K562 (cell line): ENCODE results near the gene SLC35G1. TPM values are rescaled to one million over a fixed set of nuclear protein-coding genes. Genes with fewer than 3 reads are reported as not detected.

Source experiments
- ATAC-seq: fragments of 200-7000 bp; cut with Tn5 transposase; 3 replicates; pipeline ENCODE4 v1.9.1; 2020; ENCODE audit warnings: moderate library complexity
- BruUV-seq: library from RNA; stranded (reverse); fragments of 400-500 nt; replicated peaks from 2 replicates; lab custom pipeline; 2021; lab: Mats Ljungman, UMichigan
- CTCF ChIA-PET: fragments of 300-600 bp; formaldehyde crosslinking; extraction: SDS; loops from one replicate; lab custom pipeline; 2021; ENCODE audit warnings: low intra/inter-chr PET ratio; lab: Yijun Ruan, JAX
- POLR2A ChIA-PET: fragments of 300-600, 350-650 bp; sonication (Branson Sonifier 250); formaldehyde crosslinking; extraction: SDS; loops from one replicate; lab custom pipeline; 2021; ENCODE audit warnings: antibody characterized with exemption, inconsistent platforms; lab: Yijun Ruan, JAX
- DNase-seq, 4 experiments: peaks; one replicate each; pipeline versions ENCODE4 v3.0.0 to v3.0.0-alpha.2; 2011 to 2018; ENCODE audit warnings: low spot score in 3 of 4, mixed read lengths in 3 of 4; ENCODE audit errors: extremely low read depth in 1 of 4
- FAIRE-seq: peaks from 2 replicates; lab custom pipeline; 2011; peaks lifted over from hg19 to GRCh38; lab: Jason Lieb, UNC
- H2AFZ ChIP-seq: 2 replicates; pipeline ENCODE4 v1.6.0; 2011; ENCODE audit warnings: low read depth, low read length, control low read depth, inconsistent platforms
- H3K27ac ChIP-seq: fragments of 200-600 bp; 3 replicates; pipeline ENCODE4 v1.8.0; 2011; ENCODE audit warnings: low read depth, mild to moderate bottlenecking, control low read depth, inconsistent platforms, low read length, moderate library complexity, mixed read lengths; ENCODE audit errors: extremely low read depth
- H3K27me3 ChIP-seq, 2 experiments: fragments of 300-600 bp in 1 of 2; 2 replicates in 1 of 2; 3 replicates in 1 of 2; pipeline versions ENCODE4 v1.6.0 to v1.8.0; 2011; ENCODE audit warnings: inconsistent platforms in 2 of 2, low read length in 2 of 2, mild to moderate bottlenecking in 1 of 2, mixed read lengths in 1 of 2, moderate library complexity in 1 of 2; ENCODE audit not compliant: control insufficient read depth in 2 of 2, insufficient read depth in 2 of 2
- H3K36me3 ChIP-seq: fragments of 300-600 bp; 3 replicates; pipeline ENCODE4 v1.8.0; 2011; ENCODE audit warnings: mild to moderate bottlenecking, low read length, inconsistent platforms; ENCODE audit not compliant: control insufficient read depth, insufficient read depth
- H3K4me1 ChIP-seq, 2 experiments: fragments of 200-600 bp in 1 of 2; replicated peaks in 1 of 2; 2 replicates in 1 of 2; 3 replicates in 1 of 2; pipeline versions ENCODE4 v1.5.1 to v1.8.0; 2011; ENCODE audit warnings: inconsistent platforms in 2 of 2, low read length in 2 of 2, mild to moderate bottlenecking in 1 of 2, mixed read lengths in 1 of 2, moderate library complexity in 1 of 2; ENCODE audit not compliant: control insufficient read depth in 2 of 2, insufficient read depth in 2 of 2
- H3K4me2 ChIP-seq: 2 replicates; pipeline ENCODE4 v1.6.1; 2011; ENCODE audit warnings: low read length, control low read depth, inconsistent platforms, mixed read lengths; ENCODE audit not compliant: insufficient read depth
- H3K4me3 ChIP-seq: fragments of 200-600 bp; sonication (generic), shearing (Covaris generic); 2 replicates; pipeline ENCODE4 v1.5.1; 2016; ENCODE audit warnings: control low read depth, inconsistent platforms
- H3K79me2 ChIP-seq: fragments of 200-600 bp; 3 replicates; pipeline ENCODE4 v1.8.0; 2011; ENCODE audit warnings: low read length, inconsistent platforms; ENCODE audit not compliant: control insufficient read depth, insufficient read depth
- H3K9ac ChIP-seq, 2 experiments: 2 replicates each; pipeline versions ENCODE4 v1.6.0 to v1.6.1; 2011; ENCODE audit warnings: low read depth in 2 of 2, low read length in 2 of 2, control low read depth in 1 of 2, inconsistent platforms in 1 of 2, mild to moderate bottlenecking in 1 of 2, mixed read lengths in 1 of 2; ENCODE audit not compliant: insufficient read depth in 1 of 2
- H3K9me1 ChIP-seq: one replicate; pipeline ENCODE4 v1.6.0; 2011; ENCODE audit warnings: inconsistent platforms, mild to moderate bottlenecking, low read length, moderate library complexity; ENCODE audit not compliant: control insufficient read depth, insufficient read depth
- H3K9me3 ChIP-seq: replicated peaks from 2 replicates; pipeline ENCODE4 v1.5.1; 2011; ENCODE audit warnings: low read depth, low read length, inconsistent platforms; ENCODE audit not compliant: control insufficient read depth, insufficient read depth
- H4K20me1 ChIP-seq: replicated peaks from 2 replicates; pipeline ENCODE4 v1.6.1; 2011; ENCODE audit warnings: low read length, inconsistent platforms, mixed read lengths; ENCODE audit not compliant: control insufficient read depth, insufficient read depth
- E2F6 ChIP-seq, 2 experiments: IDR thresholded peaks; 2 replicates each; pipeline ENCODE4 v1.6.1; 2011; ENCODE audit warnings: borderline replicate concordance in 1 of 2, control low read depth in 1 of 2, low read depth in 1 of 2, low read length in 1 of 2, mild to moderate bottlenecking in 1 of 2, mixed read lengths in 1 of 2, moderate library complexity in 1 of 2; ENCODE audit not compliant: insufficient read depth in 1 of 2, insufficient read length in 1 of 2, poor library complexity in 1 of 2, severe bottlenecking in 1 of 2; ENCODE audit errors: extremely low read depth in 1 of 2
- STAT5A ChIP-seq: IDR thresholded peaks from 2 replicates; pipeline ENCODE4 v1.6.1; 2012; ENCODE audit warnings: low read length, inconsistent platforms, borderline replicate concordance
- TARDBP ChIP-seq: fragments of 450-650 bp; IDR thresholded peaks from 2 replicates; pipeline ENCODE4 v1.6.1; 2016
- ZNF592 ChIP-seq: fragments of 450-650 bp; IDR thresholded peaks from 2 replicates; pipeline ENCODE4 v1.6.1; 2017; ENCODE audit warnings: antibody characterized with exemption, mild to moderate bottlenecking
- WGBS: fragments of 100-300 bp; shearing (Covaris generic); methylation state at CpG from one replicate; pipeline ENCODE4 v1.1.6; 2016; ENCODE audit warnings: low coverage, mixed read lengths; ENCODE audit not compliant: insufficient coverage; ENCODE audit errors: missing lambda C conversion rate; 5-methylcytosine and 5-hydroxymethylcytosine counted together
- in situ Hi-C: fragments of 300-500 bp; cut with MboI; formaldehyde crosslinking; loops from 4 replicates; pipeline ENCODE4 v1.15.0; 2018; ENCODE audit warnings: inconsistent platforms, mixed read lengths
- intact Hi-C: fragments of 100-400 bp; cut with micrococcal nuclease; formaldehyde crosslinking; loops from 2 replicates; pipeline ENCODE4 v1.14.2; 2022
- polyA plus RNA-seq, 8 experiments: library from polyadenylated mRNA; depleted of rRNA in 4 of 8; stranded (reverse) in 5 of 8; unstranded in 3 of 8; fragments of >200 nt; fragmentation: Nextera tagmentation in 2 of 8; fragmentation: Illumina TruSeq in 1 of 8; extraction: Ambion mirVana in 2 of 8; extraction: Trizol in 1 of 8; gene quantifications; 2 replicates each; pipeline versions ENCODE4 v1.2.1 to v1.2.3, GENCODE V29; 2011 to 2014; ENCODE audit warnings: inconsistent platforms in 1 of 8, missing spikeins in 1 of 8
- total RNA-seq, 7 experiments: library from RNA; depleted of rRNA in 6 of 7; stranded (reverse); fragments of >200 nt in 6 of 7; fragmentation: Illumina TruSeq in 2 of 7; extraction: Trizol in 2 of 7; gene quantifications; 2 replicates each; pipeline versions ENCODE4 v1.2.1 to v1.2.3, GENCODE V29; 2011 to 2021; ENCODE audit warnings: low replicate concordance in 1 of 7
- TF ChIP-seq, protein P1 (sequence below): fragments of 250-450 bp; sonication (Bioruptor Pico); IDR thresholded peaks from 2 replicates; pipeline ENCODE4 v1.8.0; 2022; ENCODE audit warnings: inconsistent platforms, mild to moderate bottlenecking, moderate library complexity, borderline replicate concordance

The SLC35G1 gene
- total and polyA plus RNA-seq, 9 of the 15 experiments (the other 6 are each of a cell fraction or from before 2014, with no cell fraction given): 0.76 to 8.5 (median 4.9) TPM

GRCh38 chr10:93854975-93855374 is 38.8 kb upstream of the SLC35G1 start:
- intact Hi-C loops (no loop called here), in situ Hi-C loops (no loop called here)
- H3K9me1 ChIP-seq: no peaks in the 10 kb centered on the region
- DNase-seq (no peak), ATAC-seq (no peak), FAIRE-seq (no peak)
- H4K20me1 ChIP-seq: no peaks in the 10 kb centered on the region
- H3K36me3 ChIP-seq: no peaks in the 10 kb centered on the region
- H3K79me2 ChIP-seq: no peaks in the 10 kb centered on the region
- no TSS peak for BruUV-seq
- no peaks in the 10 kb centered on the region for H3K4me1 ChIP-seq
- TF ChIP-seq ZNF592: no peak
- TF ChIP-seq E2F6 (IDR thresholded peaks at IDR 0.05; ENCODE audit: borderline replicate concordance in 1 of 2, extremely low read depth in 1 of 2, insufficient read depth in 1 of 2, insufficient read length in 1 of 2, low read depth in 1 of 2, low read length in 1 of 2, poor library complexity in 1 of 2, severe bottlenecking in 1 of 2): no peak
- no peak for TF ChIP-seq STAT5A
- TF ChIP-seq, protein P1, sequence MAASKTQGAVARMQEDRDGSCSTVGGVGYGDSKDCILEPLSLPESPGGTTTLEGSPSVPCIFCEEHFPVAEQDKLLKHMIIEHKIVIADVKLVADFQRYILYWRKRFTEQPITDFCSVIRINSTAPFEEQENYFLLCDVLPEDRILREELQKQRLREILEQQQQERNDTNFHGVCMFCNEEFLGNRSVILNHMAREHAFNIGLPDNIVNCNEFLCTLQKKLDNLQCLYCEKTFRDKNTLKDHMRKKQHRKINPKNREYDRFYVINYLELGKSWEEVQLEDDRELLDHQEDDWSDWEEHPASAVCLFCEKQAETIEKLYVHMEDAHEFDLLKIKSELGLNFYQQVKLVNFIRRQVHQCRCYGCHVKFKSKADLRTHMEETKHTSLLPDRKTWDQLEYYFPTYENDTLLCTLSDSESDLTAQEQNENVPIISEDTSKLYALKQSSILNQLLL: no peak
- no peak for TF ChIP-seq TARDBP
- no peak overlapping the region for H3K4me2 ChIP-seq
- no peak overlapping the region for H3K27ac ChIP-seq
- CTCF ChIA-PET: no interaction called here
- H3K9me3 ChIP-seq: no peaks in the 10 kb centered on the region
- no peaks in the 10 kb centered on the region; a peak in 2 of 5 replicates for H3K27me3 ChIP-seq
- no peak overlapping the region for H3K4me3 ChIP-seq
- H3K9ac ChIP-seq: no peak overlapping the region
- WGBS: 0% methylated on average over 3 of the region's 3 CpGs
- POLR2A ChIA-PET: no interaction called here
- H2AFZ ChIP-seq: no peak overlapping the region
